ENCODE measurements around the gene R3HCC1L. TPM values are rescaled to one million over a fixed set of nuclear protein-coding genes. Genes with fewer than 3 reads are reported as not detected.

Gene R3HCC1L
- total RNA-seq, 2 donors from 2014 or later: 23.0 to 28.9 TPM

DNA sequence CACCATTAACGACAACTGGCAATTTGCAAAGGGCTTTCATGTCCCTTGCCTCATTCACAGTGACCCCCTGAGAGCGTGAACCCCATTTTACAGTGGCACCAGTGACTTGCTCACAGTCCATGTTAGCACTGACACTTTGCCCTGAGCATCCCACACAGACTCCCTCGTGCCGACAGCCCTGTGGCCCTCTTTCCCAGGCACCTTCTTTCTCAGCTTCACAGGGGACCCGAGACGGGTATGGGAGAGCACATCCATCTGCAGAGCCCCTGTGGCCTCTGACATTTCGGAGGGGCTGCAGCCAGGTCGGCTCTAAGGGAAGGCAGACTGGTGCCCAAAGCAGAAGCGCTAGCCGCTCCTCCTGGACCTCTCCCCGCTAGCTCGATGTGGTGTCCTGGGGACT is 122.7 kb downstream of the R3HCC1L start:
- no peak for ATAC-seq
- peaks cover 6 to 12% of the 10 kb centered on the region in 2 donors for H3K4me1 Mint-ChIP-seq (ENCODE audit: low read depth in 2 of 2)
- H3K36me3 Mint-ChIP-seq: no peaks in the 10 kb centered on the region
- no peaks in the 10 kb centered on the region for H3K9me3 Mint-ChIP-seq
- H3K27me3 Mint-ChIP-seq: no peaks in the 10 kb centered on the region
- no peak overlapping the region for H3K27ac Mint-ChIP-seq
- H3K4me3 Mint-ChIP-seq: no peak overlapping the region
- DNase-seq (ENCODE audit: low spot score): no peak

DNA sequence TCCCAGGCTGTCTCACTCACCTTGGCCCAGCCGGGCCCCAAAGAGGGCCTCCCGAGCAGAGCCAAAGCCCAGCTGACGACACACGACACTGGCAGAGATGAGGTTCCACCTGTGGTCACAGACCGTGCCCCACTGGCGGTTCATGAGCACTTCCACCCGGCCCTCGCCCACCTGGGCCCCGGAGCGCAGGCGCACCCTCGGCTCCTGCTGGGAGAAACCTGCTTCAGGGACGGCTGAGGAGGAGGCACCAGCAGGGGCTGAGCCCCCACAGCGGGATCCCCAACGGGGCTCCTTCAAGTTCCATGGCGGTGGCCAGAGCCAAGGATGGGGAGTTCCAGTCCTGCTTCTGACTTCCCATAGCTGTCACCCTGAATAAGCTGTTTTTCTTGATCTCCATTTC is 123.5 kb downstream of the R3HCC1L start:
- Mint-ChIP-seq H3K9me3 (no peaks in the 10 kb centered on the region), H3K4me3 (no peak overlapping the region), H3K36me3 (no peaks in the 10 kb centered on the region), H3K4me1 (ENCODE audit: low read depth in 2 of 2) (peaks cover 6 to 12% of the 10 kb centered on the region in 2 donors), H3K27ac (no peak overlapping the region), H3K27me3 (no peaks in the 10 kb centered on the region)
- DNase-seq (ENCODE audit: low spot score) (no peak), ATAC-seq (no peak)

DNA sequence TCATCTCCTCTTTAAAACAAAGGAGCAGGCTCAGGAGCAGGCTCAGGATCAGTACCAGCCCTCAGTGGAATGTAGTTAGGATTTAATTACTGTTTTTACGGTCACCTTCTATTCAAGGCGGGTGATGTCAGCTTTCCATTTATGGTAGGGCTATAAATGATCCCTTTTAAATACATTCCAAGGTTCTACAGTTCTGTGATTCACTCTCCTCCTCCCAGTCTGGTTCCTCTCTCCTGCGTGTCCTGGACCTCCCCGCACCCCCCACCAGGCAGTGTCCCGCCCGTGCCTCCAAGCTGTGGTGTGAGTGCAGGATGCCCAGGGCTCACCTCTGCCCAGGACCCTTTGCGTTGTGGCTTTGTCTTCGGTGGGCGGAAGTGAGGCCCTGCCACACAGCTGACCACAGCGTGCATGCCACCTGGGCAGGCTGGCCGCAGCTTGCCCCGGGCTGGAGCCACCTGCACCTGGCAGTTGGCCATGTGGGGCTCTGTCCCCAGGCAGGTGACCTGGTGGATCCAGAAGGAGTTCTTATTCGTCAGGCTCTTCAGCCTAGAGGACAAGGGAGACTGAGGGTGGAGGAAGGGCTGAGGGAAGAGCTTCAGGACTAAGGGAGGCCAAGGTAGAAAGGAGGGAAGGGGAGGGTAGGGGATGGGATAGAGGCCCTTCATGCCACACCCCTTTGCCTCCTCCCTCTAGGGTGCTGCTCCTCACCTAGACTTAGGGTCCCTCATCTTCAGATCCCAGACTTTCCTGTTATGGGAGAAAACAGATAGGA is 124.4 kb downstream of the R3HCC1L start:
- no peak overlapping the region for H3K4me3 Mint-ChIP-seq
- DNase-seq (ENCODE audit: low spot score) (no peak), ATAC-seq (no peak)
- H3K27me3 Mint-ChIP-seq: no peaks in the 10 kb centered on the region
- H3K27ac Mint-ChIP-seq: no peak overlapping the region
- no peaks in the 10 kb centered on the region for H3K36me3 Mint-ChIP-seq
- H3K9me3 Mint-ChIP-seq: no peaks in the 10 kb centered on the region
- H3K4me1 Mint-ChIP-seq (ENCODE audit: low read depth in 2 of 2): peaks cover 7 to 12% of the 10 kb centered on the region in 2 donors

DNA sequence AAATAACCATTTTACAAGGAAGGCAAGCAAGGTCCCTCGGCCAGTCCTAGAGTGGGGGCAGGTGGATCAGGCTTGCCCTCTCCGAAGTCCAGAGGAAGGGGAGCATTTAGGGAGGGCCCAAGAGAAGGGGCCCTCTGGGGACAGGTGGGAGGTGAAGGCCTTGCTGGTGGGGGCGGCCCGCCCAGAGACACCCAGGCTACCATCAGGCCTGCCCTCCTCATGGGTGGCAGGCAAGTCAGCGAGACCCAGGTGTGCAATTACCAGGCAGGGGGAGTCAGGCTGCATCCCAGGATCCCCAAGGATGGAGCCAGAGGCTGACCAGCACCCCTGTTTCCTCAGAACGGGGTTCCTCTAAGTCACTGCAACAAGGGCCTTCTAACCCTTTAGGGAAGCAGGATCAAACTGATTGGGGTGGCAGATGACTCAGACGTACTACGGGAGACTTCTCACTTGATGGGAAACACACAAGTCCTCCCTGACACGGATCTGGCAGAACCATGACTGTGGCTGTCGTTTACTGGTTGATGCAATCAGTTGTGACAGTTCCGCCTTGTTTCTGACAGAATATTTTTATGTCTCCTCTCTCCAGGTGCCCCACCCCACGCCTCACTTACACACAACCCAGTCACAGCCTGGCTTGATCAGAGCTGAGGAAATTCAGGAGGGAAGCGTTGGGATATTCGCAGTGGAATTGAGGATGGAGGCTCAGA is 125.3 kb downstream of the R3HCC1L start:
- Mint-ChIP-seq H3K27ac (no peak overlapping the region), H3K9me3 (no peaks in the 10 kb centered on the region), H3K36me3 (no peaks in the 10 kb centered on the region), H3K4me1 (ENCODE audit: low read depth in 2 of 2) (peaks cover 5 to 7% of the 10 kb centered on the region in 2 donors), H3K4me3 (no peak overlapping the region), H3K27me3 (no peaks in the 10 kb centered on the region)
- no peak for DNase-seq (ENCODE audit: low spot score)
- no peak for ATAC-seq

DNA sequence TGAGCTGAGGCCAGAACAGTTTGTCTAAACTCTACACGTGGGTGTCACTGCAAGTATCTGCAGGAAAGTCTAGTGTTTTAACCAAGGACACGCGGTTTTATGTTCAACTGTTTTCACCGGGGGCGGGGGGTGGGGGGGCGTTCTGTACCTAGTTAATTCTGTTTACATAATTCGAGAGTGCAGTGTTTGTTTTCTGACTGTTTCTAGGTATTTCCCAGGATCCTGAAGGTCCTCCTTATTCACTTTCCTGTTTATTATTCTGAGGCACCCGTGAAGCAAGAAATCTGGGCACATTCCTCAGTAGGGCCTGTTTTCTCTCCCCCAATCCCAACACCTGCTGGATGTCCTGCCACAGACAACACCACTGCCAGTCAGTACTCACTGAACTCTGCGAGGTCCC is 125.9 kb downstream of the R3HCC1L start:
- Mint-ChIP-seq H3K27ac (no peak overlapping the region), H3K36me3 (no peaks in the 10 kb centered on the region), H3K9me3 (no peaks in the 10 kb centered on the region), H3K4me1 (ENCODE audit: low read depth in 2 of 2) (peaks cover 5 to 7% of the 10 kb centered on the region in 2 donors), H3K4me3 (no peak overlapping the region), H3K27me3 (no peaks in the 10 kb centered on the region)
- no peak for DNase-seq (ENCODE audit: low spot score)
- ATAC-seq: no peak

DNA sequence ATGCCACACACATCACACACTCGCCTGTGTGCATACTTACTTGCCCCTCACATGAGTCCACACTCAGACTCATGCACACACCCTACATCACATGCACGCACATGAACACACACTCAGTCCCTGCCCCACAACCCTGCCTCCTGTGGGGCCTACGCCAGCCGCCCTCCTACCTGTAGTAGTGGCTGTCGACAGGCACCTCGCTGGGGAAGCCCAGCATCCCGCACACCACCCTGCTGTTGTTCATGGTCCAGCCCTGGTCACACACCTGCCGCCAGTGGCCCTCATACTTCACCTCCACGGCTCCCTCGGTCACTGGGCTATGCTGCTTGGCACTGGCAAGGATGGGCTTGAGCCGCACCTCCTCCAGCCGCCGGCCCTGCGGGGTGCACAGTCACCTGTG is 126.3 kb downstream of the R3HCC1L start:
- H3K27ac Mint-ChIP-seq: no peak overlapping the region
- H3K27me3 Mint-ChIP-seq: no peaks in the 10 kb centered on the region
- H3K4me1 Mint-ChIP-seq (ENCODE audit: low read depth in 2 of 2): peaks cover 5 to 7% of the 10 kb centered on the region in 2 donors
- no peak overlapping the region for H3K4me3 Mint-ChIP-seq
- H3K9me3 Mint-ChIP-seq: no peaks in the 10 kb centered on the region
- ATAC-seq: no peak
- no peak for DNase-seq (ENCODE audit: low spot score)
- no peaks in the 10 kb centered on the region for H3K36me3 Mint-ChIP-seq

DNA sequence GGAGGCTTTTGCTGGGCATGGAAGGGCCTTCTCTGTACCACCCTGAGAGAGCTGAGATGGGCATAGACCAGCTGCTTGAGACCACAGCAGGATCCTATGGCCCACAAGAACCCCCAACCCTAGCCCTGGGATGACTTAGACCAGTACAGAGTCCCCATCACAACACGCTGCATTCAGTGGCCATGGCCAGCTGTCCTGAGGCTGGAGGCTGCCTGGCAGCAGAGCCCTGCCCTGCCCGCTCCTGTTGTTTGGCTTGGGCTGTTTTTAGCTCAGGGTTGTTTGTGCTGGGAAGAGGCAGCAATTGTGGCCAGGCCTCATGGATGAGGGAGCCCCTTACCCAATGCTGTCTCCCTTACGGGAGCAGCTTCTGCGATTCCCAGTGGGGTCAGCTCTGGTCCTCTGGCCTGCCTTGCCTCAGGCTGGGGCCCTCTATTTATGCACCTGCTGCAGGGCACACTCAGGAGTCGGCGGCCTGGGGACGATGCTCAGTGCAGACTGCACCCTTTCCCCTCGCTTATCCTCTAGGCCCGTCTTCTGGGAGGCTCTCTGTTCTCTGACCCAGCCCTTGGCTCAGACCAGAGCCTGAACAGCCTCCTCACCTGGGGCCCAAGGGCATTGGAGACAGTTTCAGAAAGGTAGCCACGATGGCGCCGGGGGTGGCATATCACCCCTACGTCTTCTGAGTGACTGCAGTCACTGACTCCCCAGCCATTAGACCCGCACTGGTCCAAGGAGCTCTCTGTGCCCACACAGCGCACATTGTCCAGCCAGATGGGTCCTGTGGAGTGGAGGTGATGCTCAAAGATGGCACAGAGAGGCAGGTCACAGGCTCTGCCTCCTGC is 127.2 kb downstream of the R3HCC1L start:
- no peak overlapping the region for H3K4me3 Mint-ChIP-seq

DNA sequence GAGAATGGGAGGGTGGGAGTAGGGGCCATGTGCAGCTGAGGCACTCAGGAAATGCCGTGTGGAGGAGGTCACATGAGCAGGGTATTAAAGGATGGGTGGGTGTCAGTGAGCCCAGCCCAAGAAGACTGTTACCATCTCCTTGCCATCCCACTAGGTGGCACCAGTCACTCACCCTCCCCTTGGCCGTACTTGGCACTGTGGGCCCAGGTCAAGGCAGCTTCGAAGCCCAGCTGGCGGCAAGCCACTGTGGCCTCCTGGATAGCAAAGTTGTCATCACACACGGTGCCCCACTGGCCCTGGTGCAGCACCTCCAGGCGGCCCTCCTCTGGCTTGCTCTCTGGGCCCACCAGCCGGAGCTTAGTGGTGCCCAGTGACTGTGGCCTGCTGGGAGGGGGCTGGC is 128.1 kb downstream of the R3HCC1L start:
- ATAC-seq (peak in 1 of 2 donors; percentile 11), DNase-seq (ENCODE audit: low spot score) (no peak)
- H3K27ac Mint-ChIP-seq: no peak overlapping the region
- H3K4me1 Mint-ChIP-seq (ENCODE audit: low read depth in 2 of 2): peaks cover 3 to 5% of the 10 kb centered on the region in 2 donors
- peaks cover 5 to 7% of the 10 kb centered on the region in 2 donors for H3K27me3 Mint-ChIP-seq
- no peak overlapping the region for H3K4me3 Mint-ChIP-seq
- H3K9me3 Mint-ChIP-seq: no peaks in the 10 kb centered on the region
- H3K36me3 Mint-ChIP-seq: no peaks in the 10 kb centered on the region

More for the DNA sequence above, 127.2 kb downstream of the R3HCC1L start:
- DNase-seq (ENCODE audit: low spot score): no peak
- Mint-ChIP-seq H3K27me3 (peaks cover 1 to 3% of the 10 kb centered on the region in 2 donors), H3K27ac (no peak overlapping the region), H3K4me1 (ENCODE audit: low read depth in 2 of 2) (peaks cover 1 to 5% of the 10 kb centered on the region in 2 donors), H3K9me3 (no peaks in the 10 kb centered on the region), H3K36me3 (no peaks in the 10 kb centered on the region)
- ATAC-seq: no peak

DNA sequence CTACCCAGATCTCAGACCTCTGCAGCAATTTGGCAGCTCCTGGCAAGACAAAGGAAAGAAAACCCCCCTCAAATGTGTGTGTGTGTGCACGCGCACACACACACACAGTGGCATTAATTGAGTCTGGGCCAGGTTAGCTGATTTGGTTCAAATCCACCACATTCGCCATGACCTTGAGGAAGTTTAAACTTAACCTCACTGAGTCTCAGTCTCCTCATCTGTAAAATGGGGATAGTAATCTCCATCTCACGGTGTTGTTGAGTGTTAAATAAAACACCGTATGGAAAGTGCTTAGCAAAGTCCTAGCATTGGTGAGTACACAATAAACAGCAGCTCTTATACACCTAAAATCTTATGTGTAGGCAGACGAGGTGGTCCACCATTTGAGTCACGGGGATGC is 128.6 kb downstream of the R3HCC1L start:
- Mint-ChIP-seq H3K4me1 (ENCODE audit: low read depth in 2 of 2) (peaks cover 5% of the 10 kb centered on the region in 2 donors), H3K27ac (no peak overlapping the region), H3K27me3 (peaks cover 5 to 7% of the 10 kb centered on the region in 2 donors), H3K4me3 (no peak overlapping the region), H3K9me3 (no peaks in the 10 kb centered on the region), H3K36me3 (no peaks in the 10 kb centered on the region)
- ATAC-seq: no peak
- DNase-seq (ENCODE audit: low spot score): no peak

DNA sequence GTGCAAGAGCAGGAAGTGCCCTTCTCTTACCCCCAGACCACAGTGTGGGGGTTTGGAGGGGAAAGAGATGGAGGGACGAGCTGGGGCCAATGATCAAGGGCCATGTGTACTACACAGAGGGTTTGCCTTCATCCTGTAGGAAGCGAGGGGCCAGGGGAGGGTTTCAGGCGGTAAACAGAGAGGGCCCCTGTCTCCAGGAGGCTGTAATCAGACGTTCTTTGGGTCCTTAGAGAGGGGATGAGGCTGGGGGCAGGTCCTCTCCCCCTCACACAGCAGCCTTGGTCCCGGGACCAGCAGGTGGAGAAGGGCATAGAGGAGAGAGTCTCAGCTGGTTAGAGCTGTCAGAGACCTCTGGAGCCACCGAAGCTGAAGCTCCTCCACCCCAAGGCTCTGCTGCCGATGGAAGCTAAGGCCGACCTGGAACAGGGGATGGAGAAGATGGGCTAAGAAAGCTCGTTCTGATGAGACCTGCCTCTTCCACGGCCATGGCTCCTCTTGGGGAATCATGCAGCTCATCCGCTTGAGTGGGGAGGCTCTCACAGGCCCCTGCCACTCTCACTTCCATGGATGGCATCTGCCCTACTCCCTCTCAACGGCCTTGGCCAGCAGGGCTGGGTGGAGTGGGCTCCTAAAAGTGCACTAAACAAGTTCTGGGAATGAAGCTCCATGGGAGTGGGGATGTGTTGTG is 130.1 kb downstream of the R3HCC1L start:
- H3K9me3 Mint-ChIP-seq: no peaks in the 10 kb centered on the region
- DNase-seq (ENCODE audit: low spot score) (no peak), ATAC-seq (no peak)
- no peak overlapping the region for H3K27ac Mint-ChIP-seq
- peaks cover 5 to 8% of the 10 kb centered on the region in 2 donors for H3K4me1 Mint-ChIP-seq (ENCODE audit: low read depth in 2 of 2)
- H3K27me3 Mint-ChIP-seq: peaks cover 7 to 8% of the 10 kb centered on the region in 2 donors
- no peaks in the 10 kb centered on the region for H3K36me3 Mint-ChIP-seq
- no peak overlapping the region for H3K4me3 Mint-ChIP-seq

DNA sequence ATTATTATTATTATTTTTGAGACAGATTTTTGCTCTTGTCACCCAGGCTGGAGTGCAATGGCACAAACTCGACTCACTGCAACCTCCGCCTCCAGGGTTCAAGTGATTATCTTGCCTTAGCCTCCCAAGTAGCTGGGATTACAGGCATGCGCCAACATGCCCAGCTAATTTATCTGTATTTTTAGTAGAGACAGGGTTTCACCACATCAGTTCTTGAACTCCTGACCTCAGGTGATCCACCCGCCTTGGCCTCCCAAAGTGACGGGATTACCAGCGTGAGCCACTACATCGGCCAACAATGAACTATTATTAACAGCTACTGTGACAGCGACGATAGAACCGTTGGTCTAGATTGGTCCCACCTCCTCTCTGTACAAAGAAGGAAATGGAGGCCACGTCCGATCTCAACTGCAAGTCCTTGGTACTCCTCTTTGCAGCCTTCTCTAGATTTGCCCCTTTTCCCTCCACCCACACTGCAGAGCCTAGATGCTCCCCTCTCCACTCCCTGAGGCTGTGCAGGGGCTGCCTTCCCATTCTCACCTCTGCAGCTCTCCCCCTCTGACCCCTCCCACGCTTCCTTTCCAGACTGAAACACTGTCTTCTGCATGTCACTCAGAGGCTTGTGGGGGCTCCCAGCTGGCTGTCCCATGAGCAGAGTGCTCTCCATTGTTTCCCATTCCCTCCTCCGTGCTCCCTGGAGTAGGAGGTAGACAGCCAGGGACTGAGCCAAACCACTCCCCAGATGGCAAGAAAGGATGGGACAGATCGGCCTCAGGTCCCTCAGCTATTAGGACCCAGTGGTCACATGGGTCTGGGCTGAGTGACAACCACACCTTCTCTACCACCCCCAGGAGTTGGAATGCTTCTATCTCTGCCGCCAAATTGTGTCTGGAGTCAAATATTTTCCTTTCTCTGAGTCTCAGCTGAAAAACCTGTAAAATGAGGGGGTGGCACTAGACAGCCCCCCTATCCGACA is 131.2 kb downstream of the R3HCC1L start:
- Mint-ChIP-seq H3K9me3 (no peaks in the 10 kb centered on the region), H3K4me1 (ENCODE audit: low read depth in 2 of 2) (peaks cover 5 to 8% of the 10 kb centered on the region in 2 donors), H3K36me3 (no peaks in the 10 kb centered on the region), H3K27me3 (peaks cover 8 to 12% of the 10 kb centered on the region in 2 donors), H3K27ac (peak overlapping the region in 1 of 2 donors; percentile 29), H3K4me3 (no peak overlapping the region)
- no peak for ATAC-seq
- no peak for DNase-seq (ENCODE audit: low spot score)

DNA sequence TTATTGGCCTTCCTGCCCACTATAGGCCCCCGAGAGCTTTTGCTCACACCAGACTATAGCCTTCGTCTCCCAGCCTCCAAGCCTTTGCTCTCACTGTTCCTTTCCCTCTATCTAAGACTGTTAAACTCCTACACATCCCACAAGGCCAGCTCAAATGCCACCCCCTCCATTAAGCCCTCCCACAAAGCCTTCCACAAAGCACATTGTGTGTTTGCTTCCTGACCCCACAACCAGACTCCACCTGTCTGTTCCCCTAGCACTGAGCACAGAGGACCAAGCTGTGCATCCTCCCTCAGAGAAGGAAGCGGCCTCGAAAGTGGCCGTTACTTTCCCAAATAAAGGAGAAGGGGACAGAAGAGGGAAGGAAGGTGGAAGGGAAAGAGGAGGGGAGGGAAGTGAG is 132.2 kb downstream of the R3HCC1L start:
- no peaks in the 10 kb centered on the region for H3K9me3 Mint-ChIP-seq

More for the DNA sequence above, 132.2 kb downstream of the R3HCC1L start:
- H3K4me3 Mint-ChIP-seq: peak overlapping the region; percentile 51
- DNase-seq (ENCODE audit: low spot score): no peak
- peaks cover 5 to 8% of the 10 kb centered on the region in 2 donors for H3K4me1 Mint-ChIP-seq (ENCODE audit: low read depth in 2 of 2)
- H3K27ac Mint-ChIP-seq: peak overlapping the region in 1 of 2 donors; percentile 62
- ATAC-seq: no peak
- peaks cover 12 to 15% of the 10 kb centered on the region in 2 donors for H3K27me3 Mint-ChIP-seq
- no peaks in the 10 kb centered on the region for H3K36me3 Mint-ChIP-seq
